Stimulated activated CD8-positive, alpha-beta memory T cell treated with anti-CD3 and anti-CD28 coated beads, Interleukin-7, amount 100 ng/mL, for 24 hours (primary cell): Measurements from ENCODE around the gene SLC50A1.
"Not testable (repeated sequence)": the region's sequence is repeated elsewhere in the genome, so short reads cannot be mapped to it uniquely, and the experiment has no call there.

ENCODE experiments used
- DNase-seq: peaks from one replicate; pipeline ENCODE4 v3.0.0-alpha.2; 2020; ENCODE audit warnings: low read depth

The SLC50A1 gene

GRCh38 chr1:155134880-155135414 is 705 bp upstream of the SLC50A1 start:
- DNase-seq: peak; percentile 44

- no peak for DNase-seq
Measured at GRCh38 chr1:155136748-155137147, 1.1 kb downstream of the SLC50A1 start.

- DNase-seq: no peak
Measured at GRCh38 chr1:155137154-155137949, 1.7 kb downstream of the SLC50A1 start.

GRCh38 chr1:155139895-155140629 is 4.4 kb downstream of the SLC50A1 start, which contains the start of gene DPM3:
TSS of gene DPM3 (minus strand) at chr1:155140531. CDS start at chr1:155140240, 291 bp downstream.
- peak; percentile 80 for DNase-seq

- no peak for DNase-seq
Measured at GRCh38 chr1:155140630-155140953, 4.9 kb downstream of the SLC50A1 start.

GRCh38 chr1:155141749-155142148 is 6.1 kb downstream of the SLC50A1 start:
- no peak for DNase-seq

GRCh38 chr1:155145491-155145890 is 9.8 kb downstream of the SLC50A1 start:
- no peak for DNase-seq

GRCh38 chr1:155155996-155156643 is 20.5 kb downstream of the SLC50A1 start:
- not testable (repeated sequence) for DNase-seq

- DNase-seq: no peak
Measured at GRCh38 chr1:155158991-155159390, 23.3 kb downstream of the SLC50A1 start.

GRCh38 chr1:155160128-155160527 is 24.5 kb downstream of the SLC50A1 start:
- no peak for DNase-seq

GRCh38 chr1:155162631-155163030 is 27.0 kb downstream of the SLC50A1 start:
- DNase-seq: not testable (repeated sequence)

- not testable (repeated sequence) for DNase-seq
Measured at GRCh38 chr1:155163785-155164184, 28.1 kb downstream of the SLC50A1 start.

GRCh38 chr1:155164625-155165024 is 29.0 kb downstream of the SLC50A1 start:
- DNase-seq: not testable (repeated sequence)

- no peak for DNase-seq
Measured at GRCh38 chr1:155166051-155166470, 30.4 kb downstream of the SLC50A1 start.

- DNase-seq: no peak
Measured at GRCh38 chr1:155166471-155167165, 31.0 kb downstream of the SLC50A1 start.

GRCh38 chr1:155167166-155168104 is 31.8 kb downstream of the SLC50A1 start:
- DNase-seq: peak; percentile 77

- not testable (repeated sequence) for DNase-seq
Measured at GRCh38 chr1:155168105-155168445, 32.4 kb downstream of the SLC50A1 start.

GRCh38 chr1:155168456-155169210 is 33.0 kb downstream of the SLC50A1 start:
- no peak for DNase-seq

- no peak for DNase-seq
Measured at GRCh38 chr1:155169541-155169940, 33.9 kb downstream of the SLC50A1 start.
